H1 (cell line): ENCODE results near the gene TMCC3. TPM values are rescaled to one million over a fixed set of nuclear protein-coding genes. Genes with fewer than 3 reads are reported as not detected.

Experiments
- CTCF ChIA-PET: fragments of 300-600 bp; sonication (Branson Sonifier 250); formaldehyde crosslinking; loops from one replicate; lab custom pipeline; 2021; ENCODE audit not compliant: partially characterized antibody; lab: Charles Lee
- POLR2A ChIA-PET: fragments of 300-600 bp; sonication (Branson Sonifier 250); formaldehyde crosslinking; loops from one replicate; lab custom pipeline; 2021; ENCODE audit warnings: inconsistent platforms; ENCODE audit not compliant: partially characterized antibody; lab: Charles Lee
- DNase-seq, 2 experiments: peaks; one replicate each; pipeline versions ENCODE4 v3.0.0 to v3.0.0-alpha.2; 2010 to 2022; ENCODE audit warnings: low spot score in 2 of 2, low read depth in 1 of 2, mixed read lengths in 1 of 2
- FAIRE-seq: peaks from 2 replicates; lab custom pipeline; 2011; peaks lifted over from hg19 to GRCh38; lab: Jason Lieb, UNC
- H2AFZ ChIP-seq: 2 replicates; pipeline ENCODE4 v1.8.1; 2012; ENCODE audit warnings: low read length, inconsistent platforms
- H2AK5ac ChIP-seq: 2 replicates; pipeline ENCODE4 v1.6.1; 2013; ENCODE audit warnings: low read depth, low read length
- H2BK120ac ChIP-seq: replicated peaks from 2 replicates; pipeline ENCODE3; 2013; ENCODE audit warnings: low read depth, low read length, inconsistent platforms
- H2BK12ac ChIP-seq: 2 replicates; pipeline ENCODE4 v1.6.1; 2013; ENCODE audit warnings: low read depth, low read length
- H2BK15ac ChIP-seq: 2 replicates; pipeline ENCODE4 v1.6.1; 2013; ENCODE audit warnings: low read length
- H2BK20ac ChIP-seq: 2 replicates; pipeline ENCODE4 v1.6.1; 2013; ENCODE audit warnings: low read length
- H2BK5ac ChIP-seq: 2 replicates; pipeline ENCODE4 v1.6.1; 2013; ENCODE audit warnings: low read depth, low read length
- H3K14ac ChIP-seq: 2 replicates; pipeline ENCODE4 v1.6.1; 2013; ENCODE audit warnings: inconsistent platforms; ENCODE audit not compliant: insufficient read length
- H3K18ac ChIP-seq: 2 replicates; pipeline ENCODE4 v1.6.1; 2013; ENCODE audit warnings: low read length; ENCODE audit errors: extremely low read depth
- H3K23ac ChIP-seq: 2 replicates; pipeline ENCODE4 v1.6.1; 2013; ENCODE audit warnings: inconsistent platforms; ENCODE audit not compliant: insufficient read length
- H3K23me2 ChIP-seq: 2 replicates; pipeline ENCODE4 v1.6.1; 2013; ENCODE audit warnings: low read depth, low read length
- H3K27ac ChIP-seq: 2 replicates; pipeline ENCODE4 v1.6.1; 2011; ENCODE audit warnings: low read depth, low read length, inconsistent platforms
- H3K27me3 ChIP-seq, 4 experiments: replicated peaks in 1 of 4; 1 replicate in 1 of 4; 2 replicates in 3 of 4; pipeline versions ENCODE4 v1.6.1 to v1.8.1; 2011 to 2013; ENCODE audit warnings: low read length in 3 of 4, mild to moderate bottlenecking in 3 of 4, inconsistent platforms in 2 of 4, mixed read lengths in 2 of 4, moderate library complexity in 1 of 4; ENCODE audit not compliant: control insufficient read depth in 3 of 4, insufficient read depth in 3 of 4; ENCODE audit errors: extremely low read depth in 1 of 4
- H3K36me3 ChIP-seq, 4 experiments: 2 replicates each; pipeline versions ENCODE4 v1.6.1 to v1.8.1; 2011 to 2013; ENCODE audit warnings: mild to moderate bottlenecking in 4 of 4, low read length in 3 of 4, moderate library complexity in 2 of 4, control low read depth in 1 of 4, inconsistent platforms in 1 of 4; ENCODE audit not compliant: insufficient read depth in 4 of 4, control insufficient read depth in 2 of 4
- H3K4ac ChIP-seq: replicated peaks from 2 replicates; pipeline ENCODE3; 2013; ENCODE audit warnings: low read length, low read depth, mixed read lengths, inconsistent platforms; ENCODE audit not compliant: insufficient read length
- H3K4me1 ChIP-seq, 4 experiments: replicated peaks in 1 of 4; 1 replicate in 1 of 4; 2 replicates in 3 of 4; pipeline versions ENCODE4 v1.6.1 to v1.8.1; 2011 to 2013; ENCODE audit warnings: low read length in 3 of 4, inconsistent platforms in 2 of 4, mixed read lengths in 1 of 4; ENCODE audit not compliant: insufficient read depth in 4 of 4, control insufficient read depth in 3 of 4
- H3K4me2 ChIP-seq, 2 experiments: 2 replicates each; pipeline versions ENCODE4 v1.6.1 to v1.8.1; 2011 to 2013; ENCODE audit warnings: low read depth in 2 of 2, low read length in 2 of 2, control low read depth in 1 of 2, inconsistent platforms in 1 of 2, mild to moderate bottlenecking in 1 of 2; ENCODE audit not compliant: insufficient read depth in 1 of 2
- H3K4me3 ChIP-seq, 4 experiments: fragments of 200-600, 300-600 bp in 1 of 4; sonication (generic), shearing (Covaris generic), sonication (Bioruptor Twin) in 1 of 4; 2 replicates each; pipeline versions ENCODE4 v1.5.1 to v1.8.1; 2011 to 2016; ENCODE audit warnings: low read length in 4 of 4, low read depth in 3 of 4, control low read depth in 2 of 4, inconsistent platforms in 2 of 4, mild to moderate bottlenecking in 2 of 4, mixed read lengths in 1 of 4, moderate library complexity in 1 of 4; ENCODE audit not compliant: insufficient read depth in 2 of 4; ENCODE audit errors: extremely low read depth in 1 of 4
- H3K56ac ChIP-seq: replicated peaks from 2 replicates; pipeline ENCODE3; 2013; ENCODE audit warnings: low read depth, mild to moderate bottlenecking, mixed read lengths, low read length, inconsistent platforms; ENCODE audit not compliant: insufficient read length
- H3K79me1 ChIP-seq: 2 replicates; pipeline ENCODE4 v1.6.1; 2013; ENCODE audit warnings: low read depth, low read length, control low read depth
- H3K79me2 ChIP-seq, 2 experiments: 2 replicates each; pipeline versions ENCODE4 v1.6.1 to v1.8.1; 2012 to 2013; ENCODE audit warnings: low read length in 2 of 2, mild to moderate bottlenecking in 2 of 2, inconsistent platforms in 1 of 2; ENCODE audit not compliant: insufficient read depth in 2 of 2, control insufficient read depth in 1 of 2
- H3K9ac ChIP-seq, 4 experiments: replicated peaks in 1 of 4; 1 replicate in 1 of 4; 2 replicates in 3 of 4; pipeline versions ENCODE4 v1.6.1 to v1.8.1; 2011 to 2013; ENCODE audit warnings: low read depth in 3 of 4, low read length in 3 of 4, control low read depth in 2 of 4, mild to moderate bottlenecking in 2 of 4, moderate library complexity in 2 of 4, inconsistent platforms in 1 of 4; ENCODE audit errors: extremely low read depth in 1 of 4
- H3K9me3 ChIP-seq, 2 experiments: 2 replicates each; pipeline versions ENCODE4 v1.6.1 to v1.8.1; 2012 to 2013; ENCODE audit warnings: mild to moderate bottlenecking in 2 of 2, moderate library complexity in 2 of 2, control low read depth in 1 of 2, inconsistent platforms in 1 of 2, low read depth in 1 of 2, low read length in 1 of 2, mixed read lengths in 1 of 2; ENCODE audit not compliant: insufficient read depth in 2 of 2
- H4K20me1 ChIP-seq, 2 experiments: replicated peaks in 1 of 2; 2 replicates each; pipeline versions ENCODE3 to v1.8.1; 2011 to 2013; ENCODE audit warnings: inconsistent platforms in 2 of 2, low read length in 2 of 2, mild to moderate bottlenecking in 1 of 2; ENCODE audit not compliant: insufficient read depth in 2 of 2, control insufficient read depth in 1 of 2
- H4K5ac ChIP-seq: 2 replicates; pipeline ENCODE4 v1.6.1; 2013; ENCODE audit warnings: low read length, low read depth, mixed read lengths, inconsistent platforms; ENCODE audit not compliant: insufficient read length
- H4K8ac ChIP-seq: 2 replicates; pipeline ENCODE4 v1.8.0; 2013; ENCODE audit warnings: mild to moderate bottlenecking, moderate library complexity, low read length, inconsistent platforms; ENCODE audit not compliant: insufficient read depth; ENCODE audit errors: extremely low read depth
- H4K91ac ChIP-seq: replicated peaks from 2 replicates; pipeline ENCODE3; 2013; ENCODE audit warnings: low read length, mixed read lengths, inconsistent platforms; ENCODE audit not compliant: insufficient read length
- CBX5 ChIP-seq: fragments of 300-800, 300-1000 bp; sonication (generic); IDR thresholded peaks from 2 replicates; pipeline ENCODE4 v1.7.1; 2016; ENCODE audit warnings: antibody characterized with exemption, low read length, low read depth
- CHD1 ChIP-seq: IDR thresholded peaks from 2 replicates; pipeline ENCODE4 v1.6.1; 2012; ENCODE audit warnings: low read depth, low read length, improper control_type of control experiment
- JUND ChIP-seq: IDR thresholded peaks from 2 replicates; pipeline ENCODE4 v1.6.1; 2011; ENCODE audit warnings: mild to moderate bottlenecking, improper control_type of control experiment, low read length
- POU5F1 ChIP-seq: IDR thresholded peaks from 2 replicates; pipeline ENCODE4 v1.6.1; 2011; ENCODE audit warnings: low read depth, mild to moderate bottlenecking, low read length, moderate library complexity
- SIRT6 ChIP-seq: IDR thresholded peaks from one replicate; pipeline ENCODE4 v1.7.1; 2012; ENCODE audit warnings: low read length, inconsistent platforms
- YY1 ChIP-seq: IDR thresholded peaks from 2 replicates; pipeline ENCODE4 v1.6.1; 2011; ENCODE audit warnings: low read depth, mild to moderate bottlenecking, low read length
- WGBS, 2 experiments: shearing (Covaris generic) in 1 of 2; methylation state at CpG; one replicate each; pipeline versions ENCODE4 v1.1.6 to v1.1.7; 2013 to 2015; ENCODE audit warnings: low lambda C conversion rate in 2 of 2, mixed read lengths in 2 of 2, inconsistent platforms in 1 of 2, low coverage in 1 of 2, missing lambda C conversion rate in 1 of 2; ENCODE audit not compliant: insufficient replicate concordance in 2 of 2, insufficient coverage in 1 of 2, insufficient read length in 1 of 2; ENCODE audit errors: extremely low coverage in 1 of 2, missing lambda C conversion rate in 1 of 2; 5-methylcytosine and 5-hydroxymethylcytosine counted together
- polyA plus RNA-seq, 7 experiments: library from polyadenylated mRNA; depleted of rRNA in 3 of 7; stranded (reverse) in 5 of 7; unstranded in 2 of 7; fragments of >200 nt in 5 of 7; fragments of 200-250 nt in 2 of 7; gene quantifications; 1 replicate in 5 of 7; 2 replicates in 1 of 7; 4 replicates in 1 of 7; pipeline versions ENCODE4 v1.2.1 to v1.2.3, GENCODE V29; 2011 to 2013; ENCODE audit warnings: missing spikeins in 2 of 7, mixed read lengths in 2 of 7
- total RNA-seq: library from RNA; stranded (reverse); fragmentation: NEBNext Ultra II Directional; extraction: Animal tissue kit (Norgen Biotek cat#: 25700); gene quantifications from 2 replicates; pipeline ENCODE4 v1.2.1, GENCODE V29; 2021

The TMCC3 gene
- total and polyA plus RNA-seq, 2 of the 8 experiments (the other 6 are each of a cell fraction or from before 2014, with no cell fraction given) = 1.7 to 4.1 TPM

GRCh38 chr12:94658931-94659330, 8.6 kb upstream of the TMCC3 start:
- no peak overlapping the region for H2BK5ac ChIP-seq
- POLR2A ChIA-PET = interaction anchor here (0.5 to 0.6 kb wide), 2 partner anchors 98 to 442 kb away, joined by 3 read pairs; no protein-coding TSS in a partner anchor
- H3K79me2 ChIP-seq = no peaks in the 10 kb centered on the region
- H3K9ac ChIP-seq = no peak overlapping the region
- FAIRE-seq (no peak), DNase-seq (no peak)
- peaks cover 0 to 4% (median 3%) of the 10 kb centered on the region in 4 experiments; a peak in 2 of 7 replicates for H3K4me1 ChIP-seq
- no peak overlapping the region for H2AFZ ChIP-seq
- TF ChIP-seq SIRT6 = no peak
- no peak for TF ChIP-seq CBX5
- TF ChIP-seq POU5F1 = no peak
- TF ChIP-seq JUND = no peak
- TF ChIP-seq YY1 = no peak
- TF ChIP-seq CHD1 = no peak
- no peak overlapping the region for H2BK20ac ChIP-seq
- no peak overlapping the region for H3K14ac ChIP-seq
- H3K18ac ChIP-seq = no peak overlapping the region
- CTCF ChIA-PET = interaction anchor here (0.5 kb wide), 1 partner anchor 30 kb away, joined by 4 read pairs; no protein-coding TSS in a partner anchor
- H3K4me3 ChIP-seq = no peak overlapping the region
- H3K23me2 ChIP-seq = no peaks in the 10 kb centered on the region
- no peak overlapping the region for H2BK15ac ChIP-seq
- H4K91ac ChIP-seq = no peak overlapping the region
- H3K23ac ChIP-seq = no peak overlapping the region
- no peak overlapping the region for H2AK5ac ChIP-seq
- no peak overlapping the region for H3K4ac ChIP-seq
- no peak overlapping the region for H4K8ac ChIP-seq
- no peak overlapping the region for H2BK120ac ChIP-seq
- no peak overlapping the region for H3K56ac ChIP-seq
- no peak overlapping the region for H3K27ac ChIP-seq
- no peaks in the 10 kb centered on the region for H3K36me3 ChIP-seq
- H2BK12ac ChIP-seq = no peak overlapping the region
- no peaks in the 10 kb centered on the region for H3K79me1 ChIP-seq
- H4K5ac ChIP-seq = no peak overlapping the region
- 10% methylated on average over 1 of the region's 1 CpG; no CpG with 5 or more reads in 1 of the 2 experiments for WGBS, 2 experiments
- H4K20me1 ChIP-seq = no peaks in the 10 kb centered on the region
- no peaks in the 10 kb centered on the region for H3K9me3 ChIP-seq
- H3K27me3 ChIP-seq = no peaks in the 10 kb centered on the region
- no peak overlapping the region for H3K4me2 ChIP-seq
